HG03571 (cell line): ENCODE measurements around the gene GREM2.

Source experiments
- ATAC-seq: cut with Tn5 transposase; IDR thresholded peaks from one replicate; pipeline ENCODE4 v1.9.1; 2021; ENCODE audit not compliant: unreplicated experiment

Gene GREM2

GRCh38 chr1:240462766-240463395 is 149.1 kb downstream of the GREM2 start:
- ATAC-seq, result no peak

- ATAC-seq, result no peak
Measured at GRCh38 chr1:240462277-240462676, 149.7 kb downstream of the GREM2 start.

GRCh38 chr1:240457203-240457602 is 154.8 kb downstream of the GREM2 start:
- no peak for ATAC-seq

GRCh38 chr1:240455228-240455821 is 156.6 kb downstream of the GREM2 start:
- ATAC-seq, result no peak

- ATAC-seq, result no peak
Measured at GRCh38 chr1:240445369-240445768, 166.6 kb downstream of the GREM2 start.

GRCh38 chr1:240441669-240442068 is 170.3 kb downstream of the GREM2 start:
- ATAC-seq, result no peak
